Measurements from ENCODE around the gene MRC2.

Gene MRC2

GRCh38 chr17:62666801-62667591, 39.5 kb downstream of the MRC2 start:
- in situ Hi-C loops (cut with MboI; ENCODE audit: low pct_unique_long_range_greater_than_20kb, low sequenced_read_pairs, unreplicated experiment): no loop called here

GRCh38 chr17:62668091-62668804, 40.8 kb downstream of the MRC2 start:
- in situ Hi-C loops (cut with MboI; ENCODE audit: low pct_unique_long_range_greater_than_20kb, low sequenced_read_pairs, unreplicated experiment): no loop called here
- no peak for TF ChIP-seq CTCF (IDR thresholded peaks at IDR 0.05; ENCODE audit: extremely low read depth, insufficient read depth, missing control alignments)
- DNase-seq (ENCODE audit: low spot score): no peak

More at GRCh38 chr17:62666801-62667591, 39.5 kb downstream of the MRC2 start:
- DNase-seq (ENCODE audit: low spot score): no peak
- no peak for TF ChIP-seq CTCF (IDR thresholded peaks at IDR 0.05; ENCODE audit: extremely low read depth, insufficient read depth, missing control alignments)

GRCh38 chr17:62670202-62670821, 42.8 kb downstream of the MRC2 start:
- no peak for TF ChIP-seq CTCF (IDR thresholded peaks at IDR 0.05; ENCODE audit: extremely low read depth, insufficient read depth, missing control alignments)
- DNase-seq (ENCODE audit: low spot score): no peak
- in situ Hi-C loops (cut with MboI; ENCODE audit: low pct_unique_long_range_greater_than_20kb, low sequenced_read_pairs, unreplicated experiment): no loop called here

GRCh38 chr17:62671553-62671952, 44.1 kb downstream of the MRC2 start:
- TF ChIP-seq CTCF (IDR thresholded peaks at IDR 0.05; ENCODE audit: extremely low read depth, insufficient read depth, missing control alignments): no peak
- in situ Hi-C loops (cut with MboI; ENCODE audit: low pct_unique_long_range_greater_than_20kb, low sequenced_read_pairs, unreplicated experiment): no loop called here
- DNase-seq (ENCODE audit: low spot score): no peak

GRCh38 chr17:62672957-62673356, 45.5 kb downstream of the MRC2 start:
- in situ Hi-C loops (cut with MboI; ENCODE audit: low pct_unique_long_range_greater_than_20kb, low sequenced_read_pairs, unreplicated experiment): no loop called here
- no peak for TF ChIP-seq CTCF (IDR thresholded peaks at IDR 0.05; ENCODE audit: extremely low read depth, insufficient read depth, missing control alignments)
- no peak for DNase-seq (ENCODE audit: low spot score)

- in situ Hi-C loops (cut with MboI; ENCODE audit: low pct_unique_long_range_greater_than_20kb, low sequenced_read_pairs, unreplicated experiment): no loop called here
- no peak for DNase-seq (ENCODE audit: low spot score)
Observed at GRCh38 chr17:62673614-62674362, 46.3 kb downstream of the MRC2 start.

More at GRCh38 chr17:62673614-62674362, 46.3 kb downstream of the MRC2 start:
- no peak for TF ChIP-seq CTCF (IDR thresholded peaks at IDR 0.05; ENCODE audit: extremely low read depth, insufficient read depth, missing control alignments)
